Right lobe of liver (tissue), 6 donors: Measurements from ENCODE around the gene C10orf105. TPM values are rescaled to one million over a fixed set of nuclear protein-coding genes. Genes with fewer than 3 reads are reported as not detected.

ENCODE experiments used
- ATAC-seq, 4 donors: fragments of 200-7000 bp; cut with Tn5 transposase; one replicate each; pipeline ENCODE4 v1.9.1; 2020; ENCODE audit warnings: mild to moderate bottlenecking in 4 of 4, moderate library complexity in 4 of 4
- DNase-seq, 3 donors: peaks; one replicate each; pipeline ENCODE4 v3.0.0-alpha.2; 2020
- H3K27ac ChIP-seq, 3 donors: fragments of 200-600 bp; one replicate each; pipeline ENCODE4 v1.8.0; 2022
- H3K27me3 ChIP-seq, 2 donors: fragments of 200-600 bp; one replicate each; pipeline ENCODE4 v1.8.0; 2022
- H3K36me3 ChIP-seq, 4 donors: fragments of 200-600 bp; sonication (generic) in 1 of 4; one replicate each; pipeline versions ENCODE4 v1.5.1 to v1.8.0; 2017 to 2022; ENCODE audit warnings: control low read depth in 1 of 4
- H3K4me1 ChIP-seq, 4 donors: fragments of 200-600 bp; sonication (generic) in 1 of 4; one replicate each; pipeline versions ENCODE4 v1.5.1 to v1.8.0; 2017 to 2022; ENCODE audit warnings: control low read depth in 1 of 4
- H3K4me3 ChIP-seq, 3 donors: fragments of 200-600 bp; one replicate each; pipeline ENCODE4 v1.8.0; 2022
- H3K9me3 ChIP-seq, 4 donors: fragments of 200-600 bp; sonication (generic) in 1 of 4; one replicate each; pipeline versions ENCODE4 v1.5.1 to v1.8.0; 2017 to 2022; ENCODE audit warnings: control low read depth in 1 of 4
- CTCF ChIP-seq, 4 donors: fragments of 200-600 bp in 3 of 4; fragments of 450-650 bp in 1 of 4; IDR thresholded peaks; one replicate each; pipeline versions ENCODE4 v1.5.1 to v1.8.0; 2016 to 2022; ENCODE audit warnings: antibody characterized with exemption in 4 of 4, mild to moderate bottlenecking in 2 of 4
- POLR2A ChIP-seq: fragments of 450-650 bp; IDR thresholded peaks from one replicate; pipeline ENCODE4 v1.6.1; 2017; ENCODE audit warnings: antibody characterized with exemption, mild to moderate bottlenecking
- WGBS: methylation state at CpG from one replicate; pipeline ENCODE4 v1.1.6; 2018; ENCODE audit warnings: low coverage, low lambda C conversion rate; ENCODE audit not compliant: insufficient coverage; ENCODE audit errors: missing lambda C conversion rate; 5-methylcytosine and 5-hydroxymethylcytosine counted together
- intact Hi-C, 2 donors: fragments of 100-400 bp; cut with DNase I; formaldehyde crosslinking; loops; one replicate each; pipeline versions ENCODE4 v1.11.2 to v1.14.1; 2022
- total RNA-seq, 6 experiments: library from RNA; depleted of rRNA in 2 of 6; stranded (reverse); fragments of >200 nt in 2 of 6; fragmentation: NEBNext Ultra II Directional in 3 of 6; extraction: Animal tissue kit (Norgen Biotek cat#: 25700) in 3 of 6; gene quantifications; one replicate each; pipeline versions ENCODE4 v1.1.0 to v1.2.4, GENCODE V29; 2016 to 2023
- donor health status: DM: no; HTN: yes; CAD: no.
- donor health status: DM: no; HTN: no; CAD: no.
- donor health status: DM: no; HTN: no; CAD: no.
- donor health status: DM: no; HTN: yes; CAD: no.
- donor health status: DM: no; HTN: yes; CAD: no.

Gene C10orf105
- total RNA-seq, 6 experiments from 2014 or later, result 0.05 TPM; not detected in 5

GRCh38 chr10:71745664-71746250, 26.2 kb upstream of the C10orf105 start:
- intact Hi-C loops, result no loop called here
- Histone ChIP-seq H3K9me3 (no peaks in the 10 kb centered on the region), H3K27me3 (no peaks in the 10 kb centered on the region), H3K4me3 (no peak overlapping the region), H3K4me1 (peaks cover 0 to 29% (median 2%) of the 10 kb centered on the region in 4 donors), H3K36me3 (no peaks in the 10 kb centered on the region), H3K27ac (peak overlapping the region in 1 of 3 donors; percentile 13)
- TF ChIP-seq POLR2A (no peak), CTCF (IDR thresholded peaks at IDR 0.05) (no peak)
- ATAC-seq, result no peak
- WGBS, result 86% methylated on average over 1 of the region's 2 CpGs
- DNase-seq, result no peak

DNA sequence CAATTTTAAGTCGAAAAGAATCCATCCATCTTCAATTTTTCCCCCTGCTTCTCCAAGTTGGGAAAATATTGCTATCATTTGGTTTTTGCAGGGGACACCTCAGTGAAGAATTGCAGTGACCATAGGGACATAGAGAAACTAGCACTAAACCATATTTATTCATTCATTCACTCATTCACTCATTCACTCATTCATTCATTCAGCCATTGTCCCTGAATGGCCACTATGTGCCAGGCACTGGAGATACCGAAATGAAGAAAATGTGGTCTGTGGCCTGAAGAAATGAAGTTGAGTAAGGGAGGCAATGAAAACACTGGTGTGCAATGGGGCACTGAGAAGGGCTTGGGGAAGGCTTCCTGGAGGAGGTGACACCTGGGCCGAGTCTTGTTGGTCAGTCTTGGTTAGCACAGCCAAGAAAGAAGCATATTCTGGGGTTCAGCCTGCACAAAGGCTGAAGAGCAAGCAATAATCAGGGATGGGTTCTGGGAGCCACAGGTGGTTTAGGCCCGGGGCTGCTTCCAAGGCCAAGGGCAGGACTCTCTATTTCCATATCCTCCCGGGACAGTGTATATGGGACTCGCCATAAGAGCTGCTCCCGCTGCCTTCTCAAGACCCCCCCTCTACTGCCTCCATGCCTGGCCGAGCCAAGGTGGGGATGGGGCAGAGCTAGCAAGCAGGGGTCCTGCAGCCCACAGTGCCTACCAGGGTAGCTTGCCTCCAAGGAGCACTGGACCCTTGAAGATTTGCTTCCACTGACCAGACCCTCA, 25.5 kb upstream of the C10orf105 start:
- Histone ChIP-seq H3K36me3 (no peaks in the 10 kb centered on the region), H3K4me1 (peaks cover 0 to 29% (median 2%) of the 10 kb centered on the region in 4 donors), H3K4me3 (no peak overlapping the region), H3K27ac (no peak overlapping the region), H3K9me3 (no peaks in the 10 kb centered on the region), H3K27me3 (no peaks in the 10 kb centered on the region)
- intact Hi-C loops, result no loop called here
- ATAC-seq, result no peak
- no peak for TF ChIP-seq POLR2A
- TF ChIP-seq CTCF (IDR thresholded peaks at IDR 0.05), result no peak
- no peak for DNase-seq
- 80% methylated on average over 3 of the region's 8 CpGs for WGBS

- H3K4me3 ChIP-seq, result no peak overlapping the region
- no peaks in the 10 kb centered on the region for H3K9me3 ChIP-seq
- no peaks in the 10 kb centered on the region for H3K27me3 ChIP-seq
- intact Hi-C loops, result no loop called here
- ATAC-seq, result no peak
- H3K36me3 ChIP-seq, result no peaks in the 10 kb centered on the region
- H3K27ac ChIP-seq, result no peak overlapping the region
- DNase-seq, result no peak
- TF ChIP-seq POLR2A (no peak), CTCF (IDR thresholded peaks at IDR 0.05) (no peak)
- 100% methylated on average over 1 of the region's 1 CpG for WGBS
- H3K4me1 ChIP-seq, result peaks cover 0 to 24% (median 2%) of the 10 kb centered on the region in 4 donors
Observed at GRCh38 chr10:71743866-71744265, 24.3 kb upstream of the C10orf105 start.

GRCh38 chr10:71743089-71743838, 23.7 kb upstream of the C10orf105 start:
- no peak overlapping the region for H3K4me3 ChIP-seq
- no peaks in the 10 kb centered on the region for H3K27me3 ChIP-seq
- DNase-seq, result no peak
- 60% methylated on average over 1 of the region's 4 CpGs for WGBS
- no peak for ATAC-seq
- no peak for TF ChIP-seq POLR2A
- TF ChIP-seq CTCF (IDR thresholded peaks at IDR 0.05), result no peak
- no peak overlapping the region for H3K27ac ChIP-seq
- no peaks in the 10 kb centered on the region for H3K9me3 ChIP-seq
- H3K36me3 ChIP-seq, result no peaks in the 10 kb centered on the region
- intact Hi-C loops, result no loop called here
- peaks cover 0 to 21% (median 2%) of the 10 kb centered on the region in 4 donors for H3K4me1 ChIP-seq
